Keratinocyte (primary cell): ENCODE results near the gene DCDC2B. TPM values are rescaled to one million over a fixed set of nuclear protein-coding genes. Genes with fewer than 3 reads are reported as not detected.

Experiments
- DNase-seq: peaks from one replicate; pipeline ENCODE4 v3.0.0-alpha.2; 2011; ENCODE audit warnings: low read depth, missing footprints, low spot score
- FAIRE-seq: peaks from 2 replicates; lab custom pipeline; 2011; peaks lifted over from hg19 to GRCh38; lab: Jason Lieb, UNC
- H2AFZ ChIP-seq: 2 replicates; pipeline ENCODE4 v1.6.0; 2012; ENCODE audit warnings: low read length, control low read depth, inconsistent platforms; ENCODE audit not compliant: control insufficient read depth
- H3K27ac ChIP-seq: 2 replicates; pipeline ENCODE4 v1.5.1; 2011; ENCODE audit warnings: low read length; ENCODE audit not compliant: control insufficient read depth, insufficient read depth
- H3K27me3 ChIP-seq: 3 replicates; pipeline ENCODE4 v1.6.0; 2011; ENCODE audit warnings: low read length; ENCODE audit not compliant: control insufficient read depth, insufficient read depth; ENCODE audit errors: extremely low read depth
- H3K36me3 ChIP-seq, 2 experiments: 2 replicates in 1 of 2; 3 replicates in 1 of 2; pipeline ENCODE4 v1.5.1; 2011; ENCODE audit warnings: low read length in 2 of 2, mild to moderate bottlenecking in 1 of 2; ENCODE audit not compliant: control insufficient read depth in 2 of 2, insufficient read depth in 2 of 2; ENCODE audit errors: extremely low read depth in 1 of 2
- H3K4me1 ChIP-seq: 3 replicates; pipeline ENCODE4 v1.5.1; 2011; ENCODE audit warnings: low read length; ENCODE audit not compliant: control insufficient read depth, insufficient read depth; ENCODE audit errors: extremely low read depth
- H3K4me2 ChIP-seq: 3 replicates; pipeline ENCODE4 v1.6.0; 2011; ENCODE audit warnings: low read depth, low read length; ENCODE audit not compliant: control insufficient read depth, insufficient read depth; ENCODE audit errors: extremely low read depth
- H3K4me3 ChIP-seq, 3 experiments: fragments of 200-600 bp in 1 of 3; sonication (generic) in 1 of 3; 2 replicates in 2 of 3; 3 replicates in 1 of 3; pipeline ENCODE4 v1.5.1; 2011 to 2016; ENCODE audit warnings: low read length in 3 of 3, mild to moderate bottlenecking in 3 of 3, control low read depth in 2 of 3, inconsistent platforms in 1 of 3, low read depth in 1 of 3, mixed read lengths in 1 of 3, mixed run types in 1 of 3, moderate library complexity in 1 of 3; ENCODE audit not compliant: control insufficient read depth in 2 of 3, insufficient read depth in 2 of 3; ENCODE audit errors: extremely low read depth in 1 of 3
- H3K79me2 ChIP-seq: 2 replicates; pipeline ENCODE4 v1.6.0; 2012; ENCODE audit warnings: low read length; ENCODE audit not compliant: control insufficient read depth, insufficient read depth
- H3K9ac ChIP-seq: 3 replicates; pipeline ENCODE4 v1.6.0; 2011; ENCODE audit warnings: low read length; ENCODE audit not compliant: control insufficient read depth, insufficient read depth; ENCODE audit errors: extremely low read depth
- H3K9me1 ChIP-seq: 3 replicates; pipeline ENCODE4 v1.6.0; 2011; ENCODE audit warnings: low read length; ENCODE audit not compliant: control insufficient read depth, insufficient read depth; ENCODE audit errors: extremely low read depth
- H3K9me3 ChIP-seq: 2 replicates; pipeline ENCODE4 v1.5.1; 2012; ENCODE audit warnings: low read depth, low read length; ENCODE audit not compliant: control insufficient read depth
- H4K20me1 ChIP-seq: 3 replicates; pipeline ENCODE4 v1.6.0; 2011; ENCODE audit warnings: low read length; ENCODE audit not compliant: control insufficient read depth, insufficient read depth; ENCODE audit errors: extremely low read depth
- EZH2 ChIP-seq: IDR thresholded peaks from one replicate; pipeline ENCODE4 v1.6.1; 2012; ENCODE audit warnings: inconsistent platforms, mild to moderate bottlenecking, low read length, moderate library complexity
- dilution Hi-C: fragments of 300-500 bp; cut with MboI; formaldehyde crosslinking; loops from one replicate; pipeline ENCODE4 v1.7.0; 2020; ENCODE audit warnings: low sequenced_read_pairs; ENCODE audit not compliant: extremely low pct_ligation_motif_present
- polyA plus RNA-seq, 5 experiments: library from polyadenylated mRNA; depleted of rRNA in 3 of 5; stranded (reverse) in 3 of 5; stranded (forward) in 1 of 5; unstranded in 1 of 5; fragments of >200 nt; gene quantifications; 1 replicate in 1 of 5; 2 replicates in 3 of 5; 3 replicates in 1 of 5; pipeline versions ENCODE4 v1.2.1 to v1.2.3, GENCODE V29; 2011 to 2012; ENCODE audit warnings: missing spikeins in 2 of 5, low read depth in 1 of 5, low replicate concordance in 1 of 5
- TF ChIP-seq, protein P1 (sequence below), 3 experiments: IDR thresholded peaks in 1 of 3; conservative IDR thresholded peaks in 1 of 3; optimal IDR thresholded peaks in 1 of 3; 2 replicates in 2 of 3; 3 replicates in 1 of 3; pipeline versions ENCODE3 to v1.5.1; 2011; ENCODE audit warnings: low read length in 3 of 3, mild to moderate bottlenecking in 3 of 3, moderate library complexity in 2 of 3, control low read depth in 1 of 3, inconsistent platforms in 1 of 3; ENCODE audit not compliant: insufficient read depth in 2 of 3; ENCODE audit errors: extremely low read depth in 1 of 3

DCDC2B gene
- polyA plus RNA-seq, 1 donor (not counting 4 experiments of a cell fraction or from before 2014, with no cell fraction given): not detected

DNA sequence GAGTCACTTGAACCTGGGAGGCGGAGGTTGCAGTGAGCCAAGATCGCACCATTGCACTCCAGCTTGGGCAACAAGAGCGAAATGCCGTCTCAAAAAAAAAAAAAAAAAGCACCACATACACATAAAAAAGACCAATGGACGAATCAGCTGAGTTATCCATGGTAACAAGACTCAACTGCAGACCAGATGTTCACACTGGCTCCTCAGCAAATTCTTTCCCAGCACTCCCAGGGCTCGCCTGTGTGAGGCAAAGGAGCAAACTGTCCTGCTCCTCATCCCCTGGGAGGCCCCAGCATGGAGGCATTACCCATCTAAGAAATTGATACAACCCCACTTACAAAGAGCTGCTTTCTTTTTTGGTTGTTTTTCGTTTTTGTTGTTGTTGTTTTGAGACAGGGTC is 10.1 kb downstream of the DCDC2B start:
- no peak overlapping the region for H3K9ac ChIP-seq
- H3K4me3 ChIP-seq: no peak overlapping the region
- H3K36me3 ChIP-seq: peaks cover 15 to 40% of the 10 kb centered on the region in 2 experiments
- H3K9me1 ChIP-seq: no peaks in the 10 kb centered on the region
- no peak overlapping the region for H2AFZ ChIP-seq
- dilution Hi-C loops: no loop called here
- DNase-seq: no peak
- no peaks in the 10 kb centered on the region for H3K9me3 ChIP-seq
- H3K4me1 ChIP-seq: peaks cover 39% of the 10 kb centered on the region
- H3K79me2 ChIP-seq: peaks cover 30% of the 10 kb centered on the region
- H4K20me1 ChIP-seq: no peaks in the 10 kb centered on the region
- no peak overlapping the region for H3K4me2 ChIP-seq
- TF ChIP-seq, protein P1, sequence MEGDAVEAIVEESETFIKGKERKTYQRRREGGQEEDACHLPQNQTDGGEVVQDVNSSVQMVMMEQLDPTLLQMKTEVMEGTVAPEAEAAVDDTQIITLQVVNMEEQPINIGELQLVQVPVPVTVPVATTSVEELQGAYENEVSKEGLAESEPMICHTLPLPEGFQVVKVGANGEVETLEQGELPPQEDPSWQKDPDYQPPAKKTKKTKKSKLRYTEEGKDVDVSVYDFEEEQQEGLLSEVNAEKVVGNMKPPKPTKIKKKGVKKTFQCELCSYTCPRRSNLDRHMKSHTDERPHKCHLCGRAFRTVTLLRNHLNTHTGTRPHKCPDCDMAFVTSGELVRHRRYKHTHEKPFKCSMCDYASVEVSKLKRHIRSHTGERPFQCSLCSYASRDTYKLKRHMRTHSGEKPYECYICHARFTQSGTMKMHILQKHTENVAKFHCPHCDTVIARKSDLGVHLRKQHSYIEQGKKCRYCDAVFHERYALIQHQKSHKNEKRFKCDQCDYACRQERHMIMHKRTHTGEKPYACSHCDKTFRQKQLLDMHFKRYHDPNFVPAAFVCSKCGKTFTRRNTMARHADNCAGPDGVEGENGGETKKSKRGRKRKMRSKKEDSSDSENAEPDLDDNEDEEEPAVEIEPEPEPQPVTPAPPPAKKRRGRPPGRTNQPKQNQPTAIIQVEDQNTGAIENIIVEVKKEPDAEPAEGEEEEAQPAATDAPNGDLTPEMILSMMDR (optimal IDR thresholded peaks at IDR 0.05 in 1 of 3, IDR thresholded peaks at IDR 0.05 in 1 of 3, conservative IDR thresholded peaks at IDR 0.05 in 1 of 3; ENCODE audit: extremely low read depth in 1 of 3, insufficient read depth in 2 of 3, low read length in 3 of 3): no peak
- no peak for TF ChIP-seq EZH2
- no peak for FAIRE-seq
- H3K27ac ChIP-seq: no peak overlapping the region
- H3K27me3 ChIP-seq: no peaks in the 10 kb centered on the region

GRCh38 chr1:32220746-32221580 is 12.1 kb downstream of the DCDC2B start:
- Histone ChIP-seq H3K79me2 (peaks cover 33% of the 10 kb centered on the region), H2AFZ (no peak overlapping the region), H3K36me3 (peaks cover 10 to 27% of the 10 kb centered on the region in 2 experiments), H4K20me1 (no peaks in the 10 kb centered on the region), H3K4me2 (peak overlapping the region; percentile 80), H3K27ac (peak overlapping the region; percentile 98), H3K9ac (peak overlapping the region; percentile 100), H3K9me3 (no peaks in the 10 kb centered on the region), H3K27me3 (no peaks in the 10 kb centered on the region), H3K9me1 (no peaks in the 10 kb centered on the region), H3K4me1 (peaks cover 33% of the 10 kb centered on the region), H3K4me3 (peak overlapping the region; percentile 82 to 96 (median 89))
- no peak for TF ChIP-seq EZH2
- TF ChIP-seq, protein P1 (optimal IDR thresholded peaks at IDR 0.05 in 1 of 3, IDR thresholded peaks at IDR 0.05 in 1 of 3, conservative IDR thresholded peaks at IDR 0.05 in 1 of 3; ENCODE audit: extremely low read depth in 1 of 3, insufficient read depth in 2 of 3, low read length in 3 of 3): no peak
- no peak for DNase-seq
- no peak for FAIRE-seq
- dilution Hi-C loops: no loop called here
